B cell (primary cell): ENCODE measurements around the gene TMEM250. TPM values are rescaled to one million over a fixed set of nuclear protein-coding genes. Genes with fewer than 3 reads are reported as not detected.

ENCODE experiments used
- ATAC-seq: fragments of 200-7000 bp; cut with Tn5 transposase; one replicate; pipeline ENCODE4 v1.10.0; 2021; ENCODE audit warnings: low read depth, mild to moderate bottlenecking, moderate number of reproducible peaks, moderate library complexity
- CTCF ChIA-PET: fragments of 350-600 bp; sonication (Branson Sonifier 250); formaldehyde crosslinking; loops from one replicate; lab custom pipeline; 2021; ENCODE audit warnings: antibody characterized with exemption, inconsistent platforms; lab: Charles Lee
- POLR2A ChIA-PET: fragments of 350-600 bp; sonication (Branson Sonifier 250); formaldehyde crosslinking; loops from one replicate; lab custom pipeline; 2021; ENCODE audit warnings: antibody characterized with exemption; lab: Charles Lee
- DNase-seq: peaks from one replicate; pipeline ENCODE4 v3.0.0; 2013
- H2AFZ ChIP-seq: 2 replicates; pipeline ENCODE4 v1.6.1; 2012; ENCODE audit warnings: mild to moderate bottlenecking, low read depth, low read length; ENCODE audit not compliant: insufficient read depth, poor library complexity, severe bottlenecking
- H3K27ac ChIP-seq, 2 donors: 1 replicate in 1 of 2; 2 replicates in 1 of 2; pipeline ENCODE4 v1.5.1; 2012 to 2013; ENCODE audit warnings: low read length in 2 of 2, mild to moderate bottlenecking in 2 of 2, moderate library complexity in 1 of 2
- H3K27me3 ChIP-seq, 4 experiments: fragments of 200-600 bp in 1 of 4; sonication (generic) in 1 of 4; replicated peaks in 1 of 4; 1 replicate in 2 of 4; 2 replicates in 2 of 4; pipeline versions ENCODE4 v1.6.1 to v1.7.0; 2013 to 2016; ENCODE audit warnings: low read length in 3 of 4, mild to moderate bottlenecking in 2 of 4, mixed read lengths in 1 of 4, moderate library complexity in 1 of 4; ENCODE audit not compliant: insufficient read depth in 4 of 4, control insufficient read depth in 3 of 4; ENCODE audit errors: control extremely low read depth in 1 of 4
- H3K36me3 ChIP-seq, 2 experiments: replicated peaks in 1 of 2; 1 replicate in 1 of 2; 2 replicates in 1 of 2; pipeline versions ENCODE4 v1.6.1 to v1.7.1; 2013; ENCODE audit warnings: low read length in 1 of 2; ENCODE audit not compliant: insufficient read depth in 2 of 2, control insufficient read depth in 1 of 2; ENCODE audit errors: control extremely low read depth in 1 of 2, extremely low read depth in 1 of 2
- H3K4me1 ChIP-seq, 2 donors: fragments of 200-600 bp in 1 of 2; sonication (generic) in 1 of 2; 1 replicate in 1 of 2; 2 replicates in 1 of 2; pipeline versions ENCODE4 v1.5.1 to v1.6.1; 2013 to 2017; ENCODE audit warnings: low read length in 2 of 2; ENCODE audit not compliant: control insufficient read depth in 2 of 2, insufficient read depth in 2 of 2
- H3K4me2 ChIP-seq: replicated peaks from 2 replicates; pipeline ENCODE3; 2012; ENCODE audit warnings: mild to moderate bottlenecking, low read depth, low read length; ENCODE audit not compliant: poor library complexity, severe bottlenecking
- H3K4me3 ChIP-seq, 5 experiments: fragments of 200-600 bp in 1 of 5; sonication (generic) in 1 of 5; 1 replicate in 3 of 5; 2 replicates in 2 of 5; pipeline versions ENCODE4 v1.5.1 to v1.7.0; 2011 to 2016; ENCODE audit warnings: low read length in 4 of 5, mild to moderate bottlenecking in 4 of 5, low read depth in 2 of 5, control low read depth in 1 of 5, moderate library complexity in 1 of 5; ENCODE audit not compliant: insufficient read depth in 1 of 5; ENCODE audit errors: control extremely low read depth in 1 of 5, extremely low read depth in 1 of 5
- H3K79me2 ChIP-seq: fragments of 200-600 bp; sonication (generic); one replicate; pipeline ENCODE4 v1.6.0; 2016; ENCODE audit warnings: low read length; ENCODE audit not compliant: control insufficient read depth, insufficient read depth
- H3K9ac ChIP-seq: fragments of 200-600 bp; sonication (generic); 2 replicates; pipeline ENCODE4 v1.6.1; 2017; ENCODE audit warnings: mild to moderate bottlenecking, low read length, moderate library complexity
- H3K9me3 ChIP-seq, 3 donors: one replicate each; pipeline versions ENCODE4 v1.6.1 to v1.7.1; 2013; ENCODE audit warnings: low read length in 2 of 3; ENCODE audit not compliant: control insufficient read depth in 2 of 3, insufficient read depth in 1 of 3; ENCODE audit errors: control extremely low read depth in 1 of 3
- H4K20me1 ChIP-seq: 2 replicates; pipeline ENCODE4 v1.6.0; 2012; ENCODE audit warnings: mild to moderate bottlenecking, low read length; ENCODE audit not compliant: insufficient read depth, control insufficient read depth, poor library complexity, severe bottlenecking
- H3K27ac Mint-ChIP-seq: one replicate; pipeline ENCODE4 v1.8.0; 2021; ENCODE audit warnings: mixed read lengths
- H3K27me3 Mint-ChIP-seq: one replicate; pipeline ENCODE4 v1.8.0; 2021; ENCODE audit warnings: mixed read lengths
- H3K4me1 Mint-ChIP-seq: one replicate; pipeline ENCODE4 v1.8.0; 2021; ENCODE audit warnings: mixed read lengths
- H3K4me3 Mint-ChIP-seq: one replicate; pipeline ENCODE4 v1.8.0; 2021; ENCODE audit warnings: mixed read lengths
- H3K9me3 Mint-ChIP-seq: one replicate; pipeline ENCODE4 v1.8.0; 2022; ENCODE audit warnings: mixed read lengths; ENCODE audit not compliant: insufficient read depth
- CTCF ChIP-seq: fragments of 200-600 bp; IDR thresholded peaks from one replicate; pipeline ENCODE4 v1.8.0; 2022; ENCODE audit warnings: antibody characterized with exemption, mild to moderate bottlenecking
- EZH2 ChIP-seq: IDR thresholded peaks from 2 replicates; pipeline ENCODE4 v1.6.1; 2012; ENCODE audit warnings: borderline replicate concordance, low read depth, mild to moderate bottlenecking, moderate library complexity, low read length; ENCODE audit not compliant: insufficient read depth, poor library complexity, severe bottlenecking
- WGBS: methylation state at CpG from one replicate; pipeline ENCODE4 v1.1.5; 2013; ENCODE audit warnings: missing lambda C conversion rate; ENCODE audit not compliant: insufficient coverage; 5-methylcytosine and 5-hydroxymethylcytosine counted together
- intact Hi-C: fragments of 100-400 bp; cut with micrococcal nuclease; formaldehyde crosslinking; loops from one replicate; pipeline ENCODE4 v1.10.0; 2022
- polyA plus RNA-seq: library from polyadenylated mRNA; depleted of rRNA; stranded (reverse); fragments of >200 nt; gene quantifications from 2 replicates; pipeline ENCODE4 v1.2.3, GENCODE V29; 2012
- total RNA-seq, 2 donors: library from RNA; stranded (reverse); fragments of 120-200 nt in 1 of 2; gene quantifications; 1 replicate in 1 of 2; 2 replicates in 1 of 2; pipeline versions ENCODE4 v1.2.3 to v1.2.4, GENCODE V29; 2013 to 2022

TMEM250 gene
- total and polyA plus RNA-seq, 2 donors (not counting 1 experiment from before 2014, with no cell fraction given): 11.1 to 29.6 TPM

- Histone ChIP-seq H3K9ac (peak overlapping the region; percentile 88), H3K36me3 (peaks cover 0 to 12% of the 10 kb centered on the region in 2 experiments), H3K27ac (peak overlapping the region; percentile 51 to 94), H3K4me3 (peak overlapping the region in 4 of 5 experiments; percentile 49 to 76 (median 68)), H3K9me3 (no peaks in the 10 kb centered on the region), H3K4me1 (peaks cover 15 to 29% of the 10 kb centered on the region in 2 donors), H3K4me2 (peak overlapping the region; percentile 92), H4K20me1 (peaks cover 13% of the 10 kb centered on the region), H2AFZ (peak overlapping the region; percentile 87), H3K27me3 (no peaks in the 10 kb centered on the region), H3K79me2 (peaks cover 24% of the 10 kb centered on the region)
- Mint-ChIP-seq H3K4me3 (peak overlapping the region; percentile 87), H3K27me3 (no peaks in the 10 kb centered on the region), H3K4me1 (peaks cover 14% of the 10 kb centered on the region), H3K27ac (peak overlapping the region; percentile 94), H3K9me3 (no peaks in the 10 kb centered on the region)
- ChIA-PET POLR2A (interaction anchor here (1.0 to 2.0 kb wide), 2 partner anchors 10 to 158 kb away, joined by 3 to 15 read pairs; partner anchors contain the start of gene UBAC1), CTCF (interaction anchor here (0.7 to 6.2 kb wide), 2 partner anchors 152 to 255 kb away, joined by 3 to 124 read pairs; no protein-coding TSS in a partner anchor)
- no peak for ATAC-seq
- 4% methylated on average over 64 of the region's 64 CpGs for WGBS
- no peak for DNase-seq
- TF ChIP-seq CTCF (no peak), EZH2 (no peak)
- intact Hi-C loops: loop anchor here (1.0 to 2.0 kb wide), 2 partner anchors 126 to 152 kb away; partner anchors contain the start of gene QSOX2
Measured at GRCh38 chr9:136119061-136119882, 597 bp upstream of the TMEM250 start.
